HepG2 (cell line): ENCODE data around the gene GFER. TPM values are rescaled to one million over a fixed set of nuclear protein-coding genes. Genes with fewer than 3 reads are reported as not detected.

ENCODE experiments used
- ATAC-seq: fragments of 200-7000 bp; cut with Tn5 transposase; 3 replicates; pipeline ENCODE4 v1.9.1; 2020; ENCODE audit warnings: mild to moderate bottlenecking, moderate library complexity
- BruUV-seq: library from RNA; stranded (reverse); fragments of 400-500 nt; replicated peaks from 2 replicates; lab custom pipeline; 2021; lab: Mats Ljungman, UMichigan
- CTCF ChIA-PET: fragments of 300-600 bp; formaldehyde crosslinking; extraction: SDS; loops from one replicate; lab custom pipeline; 2021; ENCODE audit warnings: low total read pairs, inconsistent platforms, low intra/inter-chr PET ratio; lab: Yijun Ruan, JAX
- POLR2A ChIA-PET: fragments of 350-600 bp; sonication (Branson Sonifier 250); formaldehyde crosslinking; loops from one replicate; lab custom pipeline; 2020; ENCODE audit warnings: antibody characterized with exemption, inconsistent platforms; lab: Yijun Ruan, JAX
- DNase-seq: peaks from one replicate; pipeline ENCODE4 v3.0.0-alpha.2; 2015; ENCODE audit warnings: low spot score
- FAIRE-seq: peaks from 3 replicates; lab custom pipeline; 2011; peaks lifted over from hg19 to GRCh38; lab: Jason Lieb, UNC
- H2AFZ ChIP-seq: one replicate; pipeline ENCODE4 v1.6.1; 2011; ENCODE audit warnings: low read length, inconsistent platforms
- H3K27ac ChIP-seq: fragments of 300-600 bp; 3 replicates; pipeline ENCODE4 v1.8.0; 2011; ENCODE audit warnings: mixed run types, mild to moderate bottlenecking, mixed read lengths, low read length, inconsistent platforms; ENCODE audit not compliant: insufficient read depth; ENCODE audit errors: extremely low read length
- H3K27me3 ChIP-seq, 2 experiments: fragments of 200-600 bp in 1 of 2; 2 replicates in 1 of 2; 3 replicates in 1 of 2; pipeline versions ENCODE4 v1.6.0 to v1.8.0; 2011; ENCODE audit warnings: low read length in 2 of 2, mild to moderate bottlenecking in 2 of 2, moderate library complexity in 2 of 2, inconsistent platforms in 1 of 2; ENCODE audit not compliant: insufficient read depth in 2 of 2, control insufficient read depth in 1 of 2
- H3K36me3 ChIP-seq, 2 experiments: fragments of 200-600 bp in 1 of 2; replicated peaks in 1 of 2; 2 replicates in 1 of 2; 3 replicates in 1 of 2; pipeline versions ENCODE4 v1.5.1 to v1.8.0; 2011; ENCODE audit warnings: low read length in 2 of 2, inconsistent platforms in 1 of 2; ENCODE audit not compliant: insufficient read depth in 2 of 2, control insufficient read depth in 1 of 2
- H3K4me1 ChIP-seq: 2 replicates; pipeline ENCODE4 v1.5.1; 2012; ENCODE audit warnings: low read length, inconsistent platforms; ENCODE audit not compliant: insufficient read depth
- H3K4me2 ChIP-seq: 2 replicates; pipeline ENCODE4 v1.6.0; 2011; ENCODE audit warnings: low read depth, low read length, inconsistent platforms
- H3K4me3 ChIP-seq, 3 experiments: fragments of 200-600 bp in 1 of 3; sonication (generic), shearing (Covaris generic) in 1 of 3; replicated peaks in 1 of 3; 2 replicates each; pipeline ENCODE4 v1.5.1; 2011 to 2016; ENCODE audit warnings: low read length in 3 of 3, inconsistent platforms in 2 of 3, low read depth in 2 of 3, mild to moderate bottlenecking in 2 of 3, control low read depth in 1 of 3, mixed read lengths in 1 of 3; ENCODE audit not compliant: insufficient read depth in 1 of 3
- H3K79me2 ChIP-seq: one replicate; pipeline ENCODE4 v1.6.1; 2011; ENCODE audit warnings: low read length, inconsistent platforms; ENCODE audit not compliant: insufficient read depth
- H3K9ac ChIP-seq: 2 replicates; pipeline ENCODE4 v1.6.0; 2011; ENCODE audit warnings: mild to moderate bottlenecking, low read depth, low read length, inconsistent platforms; ENCODE audit not compliant: insufficient read depth
- H3K9me3 ChIP-seq: 2 replicates; pipeline ENCODE4 v1.5.1; 2012; ENCODE audit warnings: mild to moderate bottlenecking, low read length
- H4K20me1 ChIP-seq: 2 replicates; pipeline ENCODE4 v1.6.0; 2011; ENCODE audit warnings: inconsistent platforms, mild to moderate bottlenecking, low read length, moderate library complexity; ENCODE audit not compliant: insufficient read depth
- ATF7 ChIP-seq, 2 experiments: fragments of 450-650 bp in 1 of 2; sonication (generic) in 1 of 2; formaldehyde crosslinking in 1 of 2; IDR thresholded peaks; 2 replicates each; pipeline versions ENCODE4 v1.4.0 to v1.6.1; 2016 to 2020; ENCODE audit warnings: antibody characterized with exemption in 1 of 2, mild to moderate bottlenecking in 1 of 2, missing genetic modification reagents in 1 of 2
- RBFOX2 ChIP-seq: fragments of 200-400 bp; formaldehyde crosslinking; IDR thresholded peaks from 2 replicates; pipeline ENCODE4 v1.6.1; 2017; ENCODE audit warnings: low read depth, mild to moderate bottlenecking, low read length
- ZNF446 ChIP-seq: sonication (generic); formaldehyde crosslinking; IDR thresholded peaks from 2 replicates; pipeline ENCODE4 v1.5.0; 2020; ENCODE audit warnings: mild to moderate bottlenecking, missing genetic modification reagents
- WGBS: methylation state at CpG from one replicate; pipeline ENCODE4 v1.1.6; 2017; ENCODE audit warnings: low lambda C conversion rate; 5-methylcytosine and 5-hydroxymethylcytosine counted together
- in situ Hi-C: cut with HindIII; loops from 2 replicates; pipeline ENCODE4 v1.10.0; 2017; ENCODE audit warnings: low pct_unique_long_range_greater_than_20kb; ENCODE audit not compliant: extremely low pct_ligation_motif_present
- intact Hi-C: fragments of 100-400 bp; cut with micrococcal nuclease; formaldehyde crosslinking; loops from one replicate; pipeline ENCODE4 v1.10.0; 2022; ENCODE audit not compliant: unreplicated experiment
- polyA plus RNA-seq, 8 experiments: library from polyadenylated mRNA; depleted of rRNA in 3 of 8; stranded (reverse) in 7 of 8; unstranded in 1 of 8; fragments of >200 nt; fragmentation: Illumina TruSeq in 4 of 8; extraction: Trizol in 4 of 8; gene quantifications; 2 replicates each; pipeline versions ENCODE4 v1.2.1 to v1.2.3, GENCODE V29; 2011 to 2016; ENCODE audit warnings: low read depth in 4 of 8, missing spikeins in 1 of 8, mixed read lengths in 1 of 8; ENCODE audit not compliant: insufficient read depth in 1 of 8
- total RNA-seq, 5 experiments: library from RNA; depleted of rRNA; stranded (reverse); fragments of >200 nt; fragmentation: Illumina TruSeq; extraction: Trizol; gene quantifications; 2 replicates each; pipeline ENCODE4 v1.2.3, GENCODE V29; 2016; ENCODE audit warnings: low read depth in 1 of 5

Gene GFER
- total and polyA plus RNA-seq, 2 of the 13 experiments (the other 11 are each of a cell fraction or from before 2014, with no cell fraction given) = 28.6 to 71.7 TPM

DNA sequence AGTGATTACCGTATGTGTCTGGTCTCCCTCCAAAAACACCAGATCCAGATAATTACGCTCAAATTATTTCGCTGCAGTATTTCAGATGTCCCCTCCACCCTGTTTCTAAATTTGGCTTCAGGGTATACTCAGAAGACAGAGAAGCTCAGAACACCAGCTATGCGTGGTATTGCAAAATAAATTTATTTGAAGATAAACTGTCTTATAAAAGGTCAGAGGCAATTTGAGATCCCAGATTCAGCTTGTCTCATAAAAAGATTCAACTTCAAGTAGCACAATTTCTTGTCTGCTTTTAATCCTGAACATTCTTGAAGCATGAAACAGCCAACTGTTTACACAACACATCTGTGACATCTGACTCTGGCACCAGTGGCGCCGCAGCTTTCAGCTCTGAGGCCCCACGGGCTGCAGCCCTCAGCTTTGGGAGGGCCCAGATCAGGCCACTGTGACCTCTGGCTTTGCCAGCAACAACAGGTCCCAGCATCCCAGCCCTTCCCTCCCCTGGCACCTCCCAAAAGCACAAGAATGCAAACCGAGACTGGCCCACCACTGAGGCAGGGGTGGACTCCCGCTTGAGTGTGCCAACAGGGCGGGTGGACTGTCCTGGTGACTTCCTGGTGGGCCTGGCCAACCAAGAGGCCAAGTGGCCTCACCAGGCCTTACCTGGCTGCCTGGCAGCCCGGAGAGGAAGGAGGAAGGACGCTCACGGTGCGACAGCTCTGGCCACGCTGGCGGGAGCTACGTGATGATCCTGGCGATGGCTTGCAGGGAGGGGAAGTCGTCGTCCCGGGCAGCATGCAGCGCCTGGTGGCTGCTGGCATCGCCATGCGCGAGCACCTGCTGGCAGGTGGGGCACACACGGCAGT lies 13.7 kb downstream of the GFER start:
- in situ Hi-C loops (no loop called here), intact Hi-C loops (no loop called here)
- ChIA-PET POLR2A (interaction anchor here (2.3 kb wide), 1 partner anchor 33 kb away, joined by 6 read pairs; the partner anchor contains the start of gene RPS2), CTCF (no interaction called here)
- BruUV-seq = TSS peak; percentile 40
- Histone ChIP-seq H3K79me2 (no peaks in the 10 kb centered on the region), H3K9me3 (no peaks in the 10 kb centered on the region), H3K4me2 (no peak overlapping the region), H3K27me3 (no peaks in the 10 kb centered on the region), H3K36me3 (peaks cover 26 to 37% of the 10 kb centered on the region in 2 experiments), H2AFZ (no peak overlapping the region), H3K27ac (no peak overlapping the region), H3K9ac (no peak overlapping the region), H3K4me1 (peaks cover 16% of the 10 kb centered on the region), H3K4me3 (no peak overlapping the region), H4K20me1 (no peaks in the 10 kb centered on the region)
- 97% methylated on average over 7 of the region's 26 CpGs for WGBS
- DNase-seq (no peak), FAIRE-seq (no peak), ATAC-seq (no peak)
- TF ChIP-seq RBFOX2 (peak; percentile 34; the same call in 1 of the 2 replicates), ATF7 (IDR thresholded peaks at IDR 0.05) (no peak), ATF7 (CRISPR knock-in tag; IDR thresholded peaks at IDR 0.05) (no peak)

DNA sequence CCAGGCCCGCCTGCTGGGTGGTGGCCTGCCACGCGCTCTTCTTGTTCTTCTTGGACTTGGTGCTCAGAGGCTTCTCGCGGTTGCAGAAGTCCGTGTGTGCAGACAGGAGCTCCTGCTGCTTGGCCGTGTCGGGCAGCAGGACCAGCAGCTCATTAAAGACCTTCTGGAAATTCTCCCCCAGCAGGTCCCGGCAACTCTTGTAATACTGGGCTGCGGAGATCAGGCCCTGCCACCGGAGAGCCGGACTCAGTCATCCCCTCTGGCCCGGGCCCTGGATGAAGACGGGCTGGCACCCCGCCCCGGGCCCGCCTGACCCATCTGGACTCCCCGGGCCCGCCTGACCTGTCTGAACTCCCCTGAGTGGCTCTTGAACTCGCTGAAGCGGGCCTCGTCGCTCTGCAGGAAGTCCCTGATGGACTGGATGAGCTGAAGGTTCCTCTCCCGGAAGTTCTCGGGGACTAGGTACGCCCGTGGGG lies 14.4 kb downstream of the GFER start:
- no peak overlapping the region for H2AFZ ChIP-seq
- FAIRE-seq = no peak
- CTCF ChIA-PET = no interaction called here
- no peak for TF ChIP-seq ZNF446 (CRISPR knock-in tag)
- TF ChIP-seq, all 625 proteins: peak for 0
- DNase-seq (no peak), ATAC-seq (no peak)
- Histone ChIP-seq H3K36me3 (peaks cover 29 to 44% of the 10 kb centered on the region in 2 experiments), H3K79me2 (no peaks in the 10 kb centered on the region), H3K9ac (no peak overlapping the region), H4K20me1 (peaks cover 3% of the 10 kb centered on the region; the same call in 1 of the 2 replicates), H3K4me3 (no peak overlapping the region), H3K4me2 (no peak overlapping the region), H3K9me3 (no peaks in the 10 kb centered on the region), H3K27ac (no peak overlapping the region), H3K27me3 (no peaks in the 10 kb centered on the region), H3K4me1 (peaks cover 10% of the 10 kb centered on the region)
- WGBS = 96% methylated on average over 7 of the region's 27 CpGs
- intact Hi-C loops (no loop called here), in situ Hi-C loops (no loop called here)
- POLR2A ChIA-PET = interaction anchor here (2.3 kb wide), 1 partner anchor 34 kb away, joined by 6 read pairs; the partner anchor contains the start of gene RPS2
- no TSS peak for BruUV-seq
